HG02970 (cell line): Measurements from ENCODE around the gene PPM1B.
A peak's percentile ranks its signal among the peaks of the same experiment; 100 is the strongest.
"Not testable (repeated sequence)": the region's sequence is repeated elsewhere in the genome, so short reads cannot be mapped to it uniquely, and the experiment has no call there.

ENCODE experiments used
- ATAC-seq: cut with Tn5 transposase; IDR thresholded peaks from one replicate; pipeline ENCODE4 v1.9.1; 2021; ENCODE audit warnings: mild to moderate bottlenecking, moderate library complexity, moderate number of reproducible peaks; ENCODE audit not compliant: unreplicated experiment, low FRiP score

PPM1B gene

DNA sequence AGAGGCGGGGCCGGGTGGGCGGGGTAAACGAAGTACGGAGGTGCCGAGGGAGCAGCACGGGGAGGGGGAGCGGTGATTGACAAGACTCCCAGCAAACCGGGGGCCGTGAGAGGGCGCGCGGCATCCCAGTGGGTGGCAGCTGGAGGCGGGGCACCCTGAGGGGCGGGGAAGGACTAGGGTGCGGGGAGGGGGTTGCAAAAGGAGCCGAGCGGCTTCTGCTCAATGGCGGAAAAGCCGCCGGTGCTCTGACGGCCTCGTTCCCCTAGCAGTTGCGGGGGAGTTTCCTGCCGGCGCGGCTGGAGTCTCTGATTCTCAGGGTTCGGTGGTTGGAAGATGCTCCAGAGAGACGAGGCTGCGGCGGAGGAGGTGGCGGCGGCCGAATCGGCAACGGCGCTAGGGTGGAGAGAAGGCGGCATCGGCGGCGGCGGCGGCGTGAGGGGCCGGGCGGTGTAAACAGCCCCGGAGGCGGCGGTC is at the start of gene PPM1B:
Gene PPM1B, plus strand, starts transcription at position 195 of the 474 bp plus-strand sequence. CDS start 32,325 bp downstream, outside the sequence.
- peak; percentile 76 for ATAC-seq

GRCh38 chr2:44119878-44120277 is 48.8 kb upstream of the PPM1B start:
- no peak for ATAC-seq

GRCh38 chr2:44120428-44120827 is 48.2 kb upstream of the PPM1B start:
- no peak for ATAC-seq

- ATAC-seq, result no peak
These were observed 46.8 kb upstream of the PPM1B start for GRCh38 chr2:44121899-44122298.

GRCh38 chr2:44124500-44124899 is 44.2 kb upstream of the PPM1B start:
- ATAC-seq, result no peak

GRCh38 chr2:44126106-44126797 is 42.4 kb upstream of the PPM1B start:
- no peak for ATAC-seq

DNA sequence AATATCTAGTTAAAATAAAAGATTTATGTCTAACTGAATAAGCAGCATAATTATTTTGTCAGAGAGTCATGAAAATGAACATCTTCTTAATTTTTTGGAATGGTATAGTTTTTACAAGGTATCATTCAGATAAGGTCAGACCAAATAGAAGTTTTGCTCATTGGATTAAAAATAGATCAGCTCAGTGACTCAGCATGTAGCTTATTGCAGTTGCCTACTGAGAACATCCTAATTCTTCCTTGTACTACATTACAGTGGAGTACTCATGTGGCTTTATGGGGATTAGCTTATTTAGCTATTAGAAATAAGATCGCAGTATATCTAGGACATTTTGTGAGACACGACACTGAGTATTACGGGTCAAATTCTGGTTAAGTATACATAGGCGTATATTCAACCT is 38.2 kb upstream of the PPM1B start:
- ATAC-seq, result no peak

DNA sequence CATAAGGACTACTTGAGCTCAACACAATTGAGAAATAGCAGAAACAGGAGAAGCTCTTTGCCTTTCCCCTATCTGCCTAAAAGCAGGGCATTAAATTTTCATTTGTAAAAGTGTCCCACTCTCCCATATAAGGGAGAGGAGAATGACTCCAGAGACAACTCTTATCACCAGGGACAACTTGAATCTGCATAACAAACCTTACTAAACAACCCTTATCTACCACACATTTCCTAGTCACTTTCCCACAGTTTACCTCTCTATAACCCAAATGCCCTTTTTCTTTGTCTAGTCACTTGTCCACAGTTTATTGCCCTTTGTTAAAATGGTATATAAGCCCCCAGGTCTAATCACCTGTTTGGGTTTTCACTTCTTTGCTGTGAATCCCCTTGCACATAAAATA is 37.5 kb upstream of the PPM1B start:
- no peak for ATAC-seq

- not testable (repeated sequence) for ATAC-seq
These were observed 35.1 kb upstream of the PPM1B start for GRCh38 chr2:44133602-44134001.

GRCh38 chr2:44134848-44135247 is 33.8 kb upstream of the PPM1B start:
- no peak for ATAC-seq

DNA sequence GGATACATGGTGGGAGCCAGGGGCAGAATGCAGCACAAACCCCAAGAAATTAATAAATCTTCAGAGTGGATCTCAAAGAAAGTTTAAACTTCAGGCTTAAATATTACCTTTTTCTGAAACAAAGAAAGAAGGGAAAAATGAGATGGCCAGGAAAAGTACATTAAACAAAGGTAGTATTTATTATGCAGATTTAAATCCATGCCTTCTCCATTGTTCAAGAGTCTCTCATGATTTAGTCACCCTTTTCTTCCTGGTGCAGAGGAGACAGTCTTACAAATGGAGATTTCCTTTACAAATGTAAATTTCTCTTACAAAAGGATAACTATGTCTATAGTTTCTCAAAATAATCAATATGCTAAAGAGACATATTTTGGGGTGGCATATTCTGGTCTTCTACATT is 33.4 kb upstream of the PPM1B start:
- no peak for ATAC-seq

- ATAC-seq, result no peak
These were observed 32.9 kb upstream of the PPM1B start for GRCh38 chr2:44135771-44136170.

DNA sequence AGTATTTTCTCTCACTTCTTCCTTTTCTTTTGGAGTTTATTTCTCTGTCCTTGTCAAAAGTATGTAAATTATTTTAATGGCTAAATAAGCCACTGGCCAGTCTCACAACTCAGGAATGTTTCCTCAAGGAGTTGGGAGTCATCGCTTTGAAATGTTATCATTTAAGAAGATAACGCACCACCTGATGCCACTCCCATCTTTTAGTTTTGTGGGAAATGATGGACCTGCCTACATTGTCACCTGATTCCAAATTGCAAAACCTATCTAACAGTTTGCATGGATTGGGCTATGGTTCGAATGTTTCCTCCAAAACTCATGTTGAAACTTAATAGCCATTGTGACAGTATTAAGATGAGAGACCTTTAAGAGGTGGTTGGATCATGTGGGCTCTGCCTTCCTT is 32.4 kb upstream of the PPM1B start:
- no peak for ATAC-seq

- no peak for ATAC-seq
These were observed 31.6 kb upstream of the PPM1B start for GRCh38 chr2:44137048-44137447.

DNA sequence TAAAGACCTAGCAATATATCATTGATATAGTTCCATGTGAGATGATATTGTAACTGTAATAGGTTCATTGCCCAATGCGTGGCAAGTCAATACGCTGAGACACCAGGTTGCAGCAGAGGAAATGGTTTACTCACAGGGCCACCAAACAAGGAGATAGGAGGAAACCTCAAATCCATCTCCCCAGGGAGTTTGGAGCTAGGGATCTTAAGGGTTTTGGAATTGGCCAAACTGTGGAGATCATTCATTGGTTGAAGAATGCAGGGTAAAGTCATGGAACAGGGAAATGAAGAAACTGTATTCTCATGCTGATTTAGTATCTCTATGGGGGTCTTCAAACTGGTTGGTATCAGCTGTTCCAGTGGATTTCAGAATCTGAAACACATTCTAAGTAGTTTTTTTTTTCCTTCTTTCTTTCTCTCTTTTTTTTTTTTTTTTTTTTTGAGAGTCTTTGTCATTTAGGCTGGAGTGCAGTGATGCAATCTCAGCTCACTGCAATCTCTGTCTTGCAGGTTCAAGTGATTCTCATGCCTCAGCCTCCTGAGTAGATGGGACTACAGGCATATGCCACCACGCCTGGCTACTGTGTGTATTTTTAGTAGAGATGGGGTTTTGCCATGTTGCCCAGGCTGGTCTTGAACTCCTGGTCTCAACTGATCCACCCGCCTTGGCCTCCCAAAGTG is 30.7 kb upstream of the PPM1B start:
- no peak for ATAC-seq

DNA sequence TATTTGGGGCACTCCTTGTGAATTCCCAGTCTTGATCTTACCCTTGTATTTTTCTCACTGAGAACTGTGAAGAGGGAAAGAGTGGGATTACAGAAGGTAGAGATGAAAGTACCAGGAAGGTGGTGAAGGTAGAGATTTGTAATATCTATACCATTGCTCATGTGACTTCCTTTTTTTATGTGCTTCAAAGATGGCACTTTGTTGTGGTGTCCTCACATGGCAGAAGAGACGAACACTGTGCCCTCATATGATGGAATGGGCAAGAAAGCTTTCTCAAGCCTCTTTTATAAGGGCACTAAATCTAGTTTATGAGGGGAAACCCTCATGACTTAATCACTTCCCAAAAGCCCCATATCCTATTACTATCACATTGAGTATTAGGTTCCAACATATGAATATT is 28.9 kb upstream of the PPM1B start:
- no peak for ATAC-seq

DNA sequence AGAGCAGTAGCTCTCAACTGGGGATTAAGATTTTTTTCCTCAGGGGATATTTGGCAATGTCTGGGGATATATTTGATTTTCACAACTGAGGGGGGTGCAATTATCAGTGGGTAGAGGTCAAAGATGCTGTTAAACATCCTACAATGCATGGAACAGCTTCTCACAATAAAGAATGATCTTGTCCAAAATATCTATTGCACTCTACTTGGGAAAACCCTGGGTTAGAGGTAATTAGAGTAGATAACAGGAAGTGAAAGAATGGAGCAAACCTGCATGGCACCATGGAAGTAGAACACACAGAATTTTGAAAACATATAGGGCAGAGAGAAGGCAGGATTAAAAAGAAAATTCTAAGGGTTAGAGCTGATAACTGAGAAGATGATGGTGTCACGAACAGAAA is 26.4 kb upstream of the PPM1B start:
- ATAC-seq, result no peak

- no peak for ATAC-seq
These were observed 25.0 kb upstream of the PPM1B start for GRCh38 chr2:44143701-44144100.

GRCh38 chr2:44148999-44149398 is 19.7 kb upstream of the PPM1B start:
- ATAC-seq, result no peak

DNA sequence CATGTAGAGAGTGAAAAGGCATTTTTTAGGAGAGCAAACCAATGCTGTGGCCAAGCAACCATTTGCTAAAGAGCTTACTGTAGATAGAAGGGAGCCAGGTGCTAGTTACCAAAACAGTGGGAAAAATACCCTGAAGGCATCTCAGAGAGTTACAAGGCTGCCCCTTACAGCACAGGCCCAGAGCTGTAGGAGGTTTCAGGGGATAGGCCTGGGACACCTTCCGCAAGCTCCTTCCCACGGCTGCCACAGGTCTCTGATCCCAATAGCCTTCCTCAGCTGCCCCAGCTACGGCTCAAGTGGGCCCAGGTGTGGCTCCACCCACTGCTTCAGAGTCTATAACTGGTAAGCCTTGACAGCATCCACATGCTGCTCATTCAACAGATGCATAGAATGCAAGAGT is 18.2 kb upstream of the PPM1B start:
- no peak for ATAC-seq

DNA sequence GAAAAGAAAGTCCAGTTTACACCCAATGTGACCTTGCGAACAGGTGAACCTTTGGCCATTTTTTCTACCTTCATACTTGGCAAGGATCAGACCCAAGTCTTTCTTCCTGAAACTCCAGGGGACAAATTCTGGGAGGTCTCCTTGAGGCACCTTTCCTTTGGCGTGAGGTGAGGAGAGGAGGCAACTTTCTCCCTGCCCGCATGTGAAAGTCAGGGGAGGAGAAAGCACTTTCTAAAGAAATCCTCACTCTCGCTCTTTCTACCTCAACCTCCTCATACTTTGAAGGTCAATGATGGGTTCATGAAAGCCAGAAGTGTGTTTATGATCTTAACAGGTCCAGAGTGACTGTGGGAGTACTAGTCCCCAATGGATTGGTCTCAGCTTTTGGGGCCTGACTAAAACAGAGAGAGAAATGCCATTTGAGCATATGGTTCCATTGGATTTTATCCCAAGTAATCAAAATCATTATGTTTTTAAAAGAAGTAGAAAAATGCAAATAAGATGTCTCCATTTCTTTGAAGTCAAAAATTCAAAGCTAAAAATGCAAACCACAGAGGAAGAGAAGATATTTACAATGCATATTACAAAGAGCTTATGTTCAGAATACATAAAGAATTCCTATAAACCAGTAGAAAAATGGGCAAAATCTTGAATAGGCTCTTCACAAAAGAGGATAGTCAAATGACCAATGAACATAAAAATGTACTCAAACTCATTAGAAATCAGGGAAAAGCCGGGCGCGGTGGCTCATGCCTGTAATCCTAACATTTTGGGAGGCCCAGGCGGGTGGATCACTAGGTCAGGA is 15.6 kb upstream of the PPM1B start:
- no peak for ATAC-seq
